CD4-positive, alpha-beta T cell (primary cell): ENCODE data around the gene PRSS16. TPM values are rescaled to one million over a fixed set of nuclear protein-coding genes. Genes with fewer than 3 reads are reported as not detected.

ENCODE experiments used
- ATAC-seq: fragments of 200-7000 bp; cut with Tn5 transposase; one replicate; pipeline ENCODE4 v1.10.0; 2022; ENCODE audit warnings: mild to moderate bottlenecking; ENCODE audit not compliant: poor library complexity
- CTCF ChIA-PET: fragments of 350-600 bp; sonication (Branson Sonifier 250); formaldehyde crosslinking; loops from one replicate; lab custom pipeline; 2021; ENCODE audit warnings: antibody characterized with exemption, inconsistent platforms; lab: Charles Lee
- POLR2A ChIA-PET: fragments of 350-600 bp; sonication (Branson Sonifier 250); formaldehyde crosslinking; loops from one replicate; lab custom pipeline; 2021; ENCODE audit warnings: antibody characterized with exemption, inconsistent platforms; lab: Charles Lee
- DNase-seq, 14 experiments: peaks; one replicate each; pipeline ENCODE4 v3.0.0-alpha.2; 2013 to 2020; ENCODE audit warnings: mixed read lengths in 2 of 14
- H3K27ac ChIP-seq, 2 donors: one replicate each; pipeline versions ENCODE4 v1.5.1 to v1.7.0; 2013; ENCODE audit warnings: low read length in 2 of 2, low read depth in 1 of 2, mild to moderate bottlenecking in 1 of 2
- H3K27me3 ChIP-seq, 2 experiments: 1 replicate in 1 of 2; 2 replicates in 1 of 2; pipeline versions ENCODE4 v1.6.1 to v1.7.0; 2013; ENCODE audit warnings: low read length in 2 of 2, control low read depth in 1 of 2, mild to moderate bottlenecking in 1 of 2, moderate library complexity in 1 of 2; ENCODE audit not compliant: insufficient read depth in 2 of 2, control insufficient read depth in 1 of 2
- H3K36me3 ChIP-seq: one replicate; pipeline ENCODE4 v1.6.1; 2013; ENCODE audit warnings: low read length, control low read depth; ENCODE audit not compliant: insufficient read depth
- H3K4me1 ChIP-seq: one replicate; pipeline ENCODE4 v1.6.1; 2013; ENCODE audit warnings: low read length, control low read depth; ENCODE audit not compliant: insufficient read depth
- H3K4me3 ChIP-seq: one replicate; pipeline ENCODE4 v1.5.1; 2013; ENCODE audit warnings: mild to moderate bottlenecking, low read length, moderate library complexity
- H3K9me3 ChIP-seq, 2 experiments: 1 replicate in 1 of 2; 2 replicates in 1 of 2; pipeline versions ENCODE4 v1.6.1 to v1.7.0; 2013; ENCODE audit warnings: low read length in 2 of 2, mild to moderate bottlenecking in 2 of 2, control low read depth in 1 of 2, moderate library complexity in 1 of 2; ENCODE audit not compliant: control insufficient read depth in 1 of 2, insufficient read depth in 1 of 2
- H3K27ac Mint-ChIP-seq: one replicate; pipeline ENCODE4 v1.8.0; 2020; ENCODE audit warnings: mixed read lengths
- H3K27me3 Mint-ChIP-seq: one replicate; pipeline ENCODE4 v1.8.0; 2021; ENCODE audit warnings: mixed read lengths
- H3K36me3 Mint-ChIP-seq: one replicate; pipeline ENCODE4 v1.8.0; 2021; ENCODE audit warnings: low read depth, mixed read lengths
- H3K4me1 Mint-ChIP-seq: one replicate; pipeline ENCODE4 v1.8.0; 2021; ENCODE audit warnings: low read depth, mixed read lengths
- H3K4me3 Mint-ChIP-seq: one replicate; pipeline ENCODE4 v1.8.0; 2020; ENCODE audit warnings: mild to moderate bottlenecking, mixed read lengths
- H3K9me3 Mint-ChIP-seq: one replicate; pipeline ENCODE4 v1.8.0; 2020; ENCODE audit warnings: mixed read lengths
- CTCF ChIP-seq: fragments of 200-600 bp; IDR thresholded peaks from one replicate; pipeline ENCODE4 v1.8.0; 2022; ENCODE audit warnings: antibody characterized with exemption, mild to moderate bottlenecking
- intact Hi-C, 2 experiments: fragments of 100-400 bp; cut with DNase I in 1 of 2; cut with micrococcal nuclease in 1 of 2; formaldehyde crosslinking; loops; one replicate each; pipeline versions ENCODE4 v1.15.1 to v1.9.0; 2023 to 2025; cut with DNase I, micrococcal nuclease
- total RNA-seq, 174 experiments: library from RNA in 2 of 174; stranded (reverse) in 2 of 174; gene quantifications; one replicate each; pipeline ENCODE4 v1.2.3 and lab custom pipeline; 2021 to 2026

PRSS16 gene
- total RNA-seq, 2 experiments from 2014 or later = 0.69 to 0.98 TPM

GRCh38 chr6:27280064-27280539 is 32.6 kb downstream of the PRSS16 start:
- no peak for ATAC-seq
- intact Hi-C loops = loop anchor here in 1 of 2 experiments (1.0 to 5.0 kb wide), 2 partner anchors 15 to 43 kb away; no protein-coding TSS in a partner anchor
- peaks cover 9% of the 10 kb centered on the region for H3K4me1 Mint-ChIP-seq
- TF ChIP-seq CTCF = no peak
- H3K9me3 Mint-ChIP-seq = peaks cover 16% of the 10 kb centered on the region
- peak overlapping the region; percentile 45 for H3K27ac Mint-ChIP-seq
- ChIA-PET CTCF (no interaction called here), POLR2A (no interaction called here)
- peak in 4 of 14 experiments; percentile 9 to 32 (median 24) for DNase-seq
- peaks cover 2% of the 10 kb centered on the region for H3K4me1 ChIP-seq
- no peaks in the 10 kb centered on the region for H3K36me3 ChIP-seq
- no peak overlapping the region for H3K4me3 ChIP-seq
- peaks cover 42 to 60% of the 10 kb centered on the region in 2 experiments for H3K9me3 ChIP-seq
- no peak overlapping the region for H3K27ac ChIP-seq
- H3K27me3 Mint-ChIP-seq = peaks cover 95% of the 10 kb centered on the region
- peaks cover 18% of the 10 kb centered on the region for H3K36me3 Mint-ChIP-seq
- H3K27me3 ChIP-seq = peaks cover 76 to 87% of the 10 kb centered on the region in 2 experiments
- H3K4me3 Mint-ChIP-seq = peak overlapping the region; percentile 30

GRCh38 chr6:27280540-27281000 is 33.1 kb downstream of the PRSS16 start:
- H3K36me3 Mint-ChIP-seq = peaks cover 18% of the 10 kb centered on the region
- H3K4me3 Mint-ChIP-seq = peak overlapping the region; percentile 30

GRCh38 chr6:27281105-27281539 is 33.6 kb downstream of the PRSS16 start:
- no peak for TF ChIP-seq CTCF
- Mint-ChIP-seq H3K27me3 (peaks cover 95% of the 10 kb centered on the region), H3K4me3 (no peak overlapping the region), H3K4me1 (peaks cover 9% of the 10 kb centered on the region), H3K27ac (no peak overlapping the region), H3K36me3 (peaks cover 18% of the 10 kb centered on the region), H3K9me3 (peaks cover 19% of the 10 kb centered on the region)
- intact Hi-C loops = loop anchor here in 1 of 2 experiments (5.0 kb wide), 1 partner anchor 44 kb away; no protein-coding TSS in a partner anchor
- Histone ChIP-seq H3K36me3 (no peaks in the 10 kb centered on the region), H3K27me3 (peaks cover 79 to 95% of the 10 kb centered on the region in 2 experiments), H3K4me1 (peaks cover 2% of the 10 kb centered on the region), H3K27ac (no peak overlapping the region), H3K4me3 (no peak overlapping the region), H3K9me3 (peaks cover 45 to 56% of the 10 kb centered on the region in 2 experiments)
- POLR2A ChIA-PET = interaction anchor here (0.6 kb wide), 1 partner anchor 18 kb away, joined by 4 read pairs; no protein-coding TSS in a partner anchor
- CTCF ChIA-PET = no interaction called here
- no peak for ATAC-seq
- no peak for DNase-seq

More at GRCh38 chr6:27280540-27281000, 33.1 kb downstream of the PRSS16 start:
- Histone ChIP-seq H3K27ac (no peak overlapping the region), H3K36me3 (no peaks in the 10 kb centered on the region), H3K9me3 (peaks cover 42 to 58% of the 10 kb centered on the region in 2 experiments), H3K4me1 (peaks cover 2% of the 10 kb centered on the region), H3K4me3 (no peak overlapping the region), H3K27me3 (peaks cover 75 to 92% of the 10 kb centered on the region in 2 experiments)
- TF ChIP-seq CTCF = no peak
- ChIA-PET POLR2A (interaction anchor here (0.6 kb wide), 1 partner anchor 17 kb away, joined by 4 read pairs; no protein-coding TSS in a partner anchor), CTCF (no interaction called here)
- intact Hi-C loops = loop anchor here in 1 of 2 experiments (1.0 to 5.0 kb wide), 2 partner anchors 15 to 43 kb away; no protein-coding TSS in a partner anchor
- H3K27me3 Mint-ChIP-seq = peaks cover 95% of the 10 kb centered on the region
- peaks cover 19% of the 10 kb centered on the region for H3K9me3 Mint-ChIP-seq
- DNase-seq = no peak
- H3K4me1 Mint-ChIP-seq = peaks cover 9% of the 10 kb centered on the region
- peak overlapping the region; percentile 45 for H3K27ac Mint-ChIP-seq
- ATAC-seq = no peak
